ENCODE measurements around the gene MED13. TPM values are rescaled to one million over a fixed set of nuclear protein-coding genes. Genes with fewer than 3 reads are reported as not detected.
"Not testable (repeated sequence)": the region's sequence is repeated elsewhere in the genome, so short reads cannot be mapped to it uniquely, and the experiment has no call there.

MED13 gene
- total RNA-seq, 1 experiment from 2014 or later: 49.4 TPM

- H4K20me1 ChIP-seq (ENCODE audit: insufficient read depth): no peaks in the 10 kb centered on the region
- H3K27ac ChIP-seq: no peak overlapping the region
- TF ChIP-seq CTCF (conservative IDR thresholded peaks at IDR 0.05): no peak
- no peak for TF ChIP-seq EZH2 (IDR thresholded peaks at IDR 0.05; ENCODE audit: low read depth)
- intact Hi-C loops (cut with micrococcal nuclease; ENCODE audit: unreplicated experiment): no loop called here
- POLR2A ChIA-PET (ENCODE audit: unreplicated experiment): interaction anchor here (0.7 kb wide), 1 partner anchor 512 kb away, joined by 4 read pairs; no protein-coding TSS in a partner anchor
- H3K4me2 ChIP-seq: no peak overlapping the region
- H3K4me3 ChIP-seq: no peak overlapping the region
- H3K27me3 ChIP-seq (ENCODE audit: insufficient read depth, low read depth): no peaks in the 10 kb centered on the region
- H3K79me2 ChIP-seq (ENCODE audit: low read depth): no peaks in the 10 kb centered on the region
- no TSS peak for BruUV-seq (replicated peaks)
- H3K9me3 ChIP-seq (ENCODE audit: insufficient read depth, low read depth): no peaks in the 10 kb centered on the region
- no peak for DNase-seq
- H3K9me2 ChIP-seq (ENCODE audit: insufficient read depth): no peaks in the 10 kb centered on the region
- H3F3A ChIP-seq (ENCODE audit: insufficient read depth, low read depth): no peaks in the 10 kb centered on the region
- 0 out of 2 replicates have a peak, but pooled peaks cover 6% of the 10 kb centered on the region for H3K36me3 ChIP-seq (ENCODE audit: low read depth)
- H2AFZ ChIP-seq: no peak overlapping the region
- CTCF ChIA-PET: interaction anchor here (0.7 kb wide), 1 partner anchor 56 kb away, joined by 4 read pairs; no protein-coding TSS in a partner anchor
- no peaks in the 10 kb centered on the region for H3K4me1 ChIP-seq (replicated peaks; ENCODE audit: insufficient read depth)
Measured at GRCh38 chr17:61903251-61903650, 161.8 kb downstream of the MED13 start.

- Histone ChIP-seq H3K9me3 (ENCODE audit: insufficient read depth, low read depth) (no peaks in the 10 kb centered on the region), H3K27me3 (ENCODE audit: insufficient read depth, low read depth) (no peaks in the 10 kb centered on the region), H2AFZ (no peak overlapping the region), H3K4me3 (no peak overlapping the region), H3K36me3 (ENCODE audit: low read depth) (peaks cover 17% of the 10 kb centered on the region; the same call in 1 of the 2 replicates), H3K27ac (no peak overlapping the region), H3K9me2 (ENCODE audit: insufficient read depth) (no peaks in the 10 kb centered on the region), H4K20me1 (ENCODE audit: insufficient read depth) (no peaks in the 10 kb centered on the region), H3K4me2 (no peak overlapping the region), H3K4me1 (replicated peaks; ENCODE audit: insufficient read depth) (no peaks in the 10 kb centered on the region), H3K79me2 (ENCODE audit: low read depth) (no peaks in the 10 kb centered on the region), H3F3A (ENCODE audit: insufficient read depth, low read depth) (no peaks in the 10 kb centered on the region; the same call in 1 of the 2 replicates)
- BruUV-seq (replicated peaks): no TSS peak
- CTCF ChIA-PET: no interaction called here
- POLR2A ChIA-PET (ENCODE audit: unreplicated experiment): interaction anchor here (0.6 kb wide), 1 partner anchor 21 kb away, joined by 3 read pairs; no protein-coding TSS in a partner anchor
- no peak for TF ChIP-seq EZH2 (IDR thresholded peaks at IDR 0.05; ENCODE audit: low read depth)
- TF ChIP-seq CTCF (conservative IDR thresholded peaks at IDR 0.05): no peak
- no peak for DNase-seq
- intact Hi-C loops (cut with micrococcal nuclease; ENCODE audit: unreplicated experiment): no loop called here
Measured at GRCh38 chr17:61897548-61898180, 167.4 kb downstream of the MED13 start.

- H3K4me3 ChIP-seq: no peak overlapping the region
- no peak overlapping the region for H3K4me2 ChIP-seq
- H4K20me1 ChIP-seq (ENCODE audit: insufficient read depth): no peaks in the 10 kb centered on the region
- ChIA-PET POLR2A (ENCODE audit: unreplicated experiment) (no interaction called here), CTCF (no interaction called here)
- DNase-seq: no peak
- no peak overlapping the region for H2AFZ ChIP-seq
- TF ChIP-seq CTCF (conservative IDR thresholded peaks at IDR 0.05): no peak
- no peak for TF ChIP-seq EZH2 (IDR thresholded peaks at IDR 0.05; ENCODE audit: low read depth)
- H3K36me3 ChIP-seq (ENCODE audit: low read depth): peaks cover 16% of the 10 kb centered on the region; the same call in 1 of the 2 replicates
- H3K9me3 ChIP-seq (ENCODE audit: insufficient read depth, low read depth): no peaks in the 10 kb centered on the region
- no peaks in the 10 kb centered on the region for H3K9me2 ChIP-seq (ENCODE audit: insufficient read depth)
- BruUV-seq (replicated peaks): no TSS peak
- no peaks in the 10 kb centered on the region; the same call in 1 of the 2 replicates for H3F3A ChIP-seq (ENCODE audit: insufficient read depth, low read depth)
- H3K27me3 ChIP-seq (ENCODE audit: insufficient read depth, low read depth): no peaks in the 10 kb centered on the region
- no peaks in the 10 kb centered on the region for H3K79me2 ChIP-seq (ENCODE audit: low read depth)
- no peaks in the 10 kb centered on the region for H3K4me1 ChIP-seq (replicated peaks; ENCODE audit: insufficient read depth)
- intact Hi-C loops (cut with micrococcal nuclease; ENCODE audit: unreplicated experiment): no loop called here
- H3K27ac ChIP-seq: no peak overlapping the region
Measured at GRCh38 chr17:61895391-61895790, 169.7 kb downstream of the MED13 start.

GRCh38 chr17:61894310-61894709 lies 170.8 kb downstream of the MED13 start:
- H3K36me3 ChIP-seq (ENCODE audit: low read depth): peaks cover 11% of the 10 kb centered on the region; the same call in 1 of the 2 replicates
- intact Hi-C loops (cut with micrococcal nuclease; ENCODE audit: unreplicated experiment); H3K79me2 ChIP-seq (ENCODE audit: low read depth); BruUV-seq (replicated peaks); DNase-seq; H2AFZ ChIP-seq; H4K20me1 ChIP-seq (ENCODE audit: insufficient read depth); H3K9me3 ChIP-seq (ENCODE audit: insufficient read depth, low read depth); H3K27ac ChIP-seq; H3K9me2 ChIP-seq (ENCODE audit: insufficient read depth); H3K4me2 ChIP-seq; H3K4me1 ChIP-seq (replicated peaks; ENCODE audit: insufficient read depth); H3F3A ChIP-seq (ENCODE audit: insufficient read depth, low read depth); POLR2A ChIA-PET (ENCODE audit: unreplicated experiment); H3K4me3 ChIP-seq; CTCF ChIA-PET; H3K27me3 ChIP-seq (ENCODE audit: insufficient read depth, low read depth): not testable (repeated sequence)

Measured in PC-9 (cell line).